HL-60 (cell line): ENCODE results near the gene ZFHX3.

Experiments used
- REST ChIP-seq: IDR thresholded peaks from 2 replicates; pipeline ENCODE4 v1.6.1; 2012; ENCODE audit warnings: low read depth; ENCODE audit not compliant: insufficient replicate concordance
- SPI1 ChIP-seq: IDR thresholded peaks from 2 replicates; pipeline ENCODE4 v1.6.1; 2012; ENCODE audit warnings: low read depth, mild to moderate bottlenecking, borderline replicate concordance
- TF ChIP-seq, protein P1 (sequence below): IDR thresholded peaks from one replicate; pipeline ENCODE4 v1.5.1; 2011; ENCODE audit warnings: low read length, control low read depth, inconsistent platforms; ENCODE audit not compliant: insufficient read depth

DNA sequence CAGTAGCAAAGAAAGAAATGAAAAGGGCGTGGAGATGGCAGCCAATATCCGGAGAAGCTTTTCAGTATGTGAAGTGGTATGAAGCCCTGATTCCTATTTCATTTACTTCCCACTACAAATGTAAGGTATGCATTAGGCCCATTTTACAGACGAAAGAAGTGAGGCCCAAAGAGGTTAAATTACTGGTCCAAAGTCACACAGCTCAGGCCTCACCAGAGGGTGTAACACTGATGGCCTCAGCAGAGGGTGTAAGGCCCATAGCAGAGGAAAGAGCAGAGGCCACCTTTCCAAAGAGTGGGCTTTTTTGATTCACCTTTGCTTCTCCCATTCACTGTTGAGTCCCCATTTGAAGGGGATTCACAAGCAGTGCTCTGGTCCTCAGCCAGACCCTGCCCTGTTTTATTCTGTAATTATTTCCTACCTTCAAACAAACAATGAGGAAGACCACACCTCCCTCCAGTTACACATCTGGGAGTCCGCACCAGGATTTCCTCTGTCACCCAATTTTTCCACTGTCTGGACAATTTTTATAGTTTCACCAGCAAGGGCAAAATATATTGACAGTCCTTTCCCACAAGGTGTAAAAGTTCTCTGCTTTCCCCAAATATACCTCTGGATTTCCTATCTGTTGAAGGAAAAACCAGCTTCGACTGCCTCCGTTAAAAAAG lies 7.1 kb downstream of the ZFHX3 start:
- TF ChIP-seq, protein P1, sequence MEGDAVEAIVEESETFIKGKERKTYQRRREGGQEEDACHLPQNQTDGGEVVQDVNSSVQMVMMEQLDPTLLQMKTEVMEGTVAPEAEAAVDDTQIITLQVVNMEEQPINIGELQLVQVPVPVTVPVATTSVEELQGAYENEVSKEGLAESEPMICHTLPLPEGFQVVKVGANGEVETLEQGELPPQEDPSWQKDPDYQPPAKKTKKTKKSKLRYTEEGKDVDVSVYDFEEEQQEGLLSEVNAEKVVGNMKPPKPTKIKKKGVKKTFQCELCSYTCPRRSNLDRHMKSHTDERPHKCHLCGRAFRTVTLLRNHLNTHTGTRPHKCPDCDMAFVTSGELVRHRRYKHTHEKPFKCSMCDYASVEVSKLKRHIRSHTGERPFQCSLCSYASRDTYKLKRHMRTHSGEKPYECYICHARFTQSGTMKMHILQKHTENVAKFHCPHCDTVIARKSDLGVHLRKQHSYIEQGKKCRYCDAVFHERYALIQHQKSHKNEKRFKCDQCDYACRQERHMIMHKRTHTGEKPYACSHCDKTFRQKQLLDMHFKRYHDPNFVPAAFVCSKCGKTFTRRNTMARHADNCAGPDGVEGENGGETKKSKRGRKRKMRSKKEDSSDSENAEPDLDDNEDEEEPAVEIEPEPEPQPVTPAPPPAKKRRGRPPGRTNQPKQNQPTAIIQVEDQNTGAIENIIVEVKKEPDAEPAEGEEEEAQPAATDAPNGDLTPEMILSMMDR: no peak
- TF ChIP-seq REST: no peak
- no peak for TF ChIP-seq SPI1
